Measurements from ENCODE around the gene CDH4. TPM values are rescaled to one million over a fixed set of nuclear protein-coding genes. Genes with fewer than 3 reads are reported as not detected.

Gene CDH4
- polyA plus RNA-seq, 1 donor: 1.2 TPM

GRCh38 chr20:61355585-61355984 lies 103.5 kb downstream of the CDH4 start:
- DNase-seq (ENCODE audit: low read depth): no peak

GRCh38 chr20:61356196-61356595 lies 104.1 kb downstream of the CDH4 start:
- no peak for DNase-seq (ENCODE audit: low read depth)

GRCh38 chr20:61357119-61357518 lies 105.1 kb downstream of the CDH4 start:
- no peak for DNase-seq (ENCODE audit: low read depth)

GRCh38 chr20:61359254-61359653 lies 107.2 kb downstream of the CDH4 start:
- no peak for DNase-seq (ENCODE audit: low read depth)

- no peak for DNase-seq (ENCODE audit: low read depth)
Observed at GRCh38 chr20:61360296-61360695, 108.2 kb downstream of the CDH4 start.

GRCh38 chr20:61360940-61361339 lies 108.9 kb downstream of the CDH4 start:
- DNase-seq (ENCODE audit: low read depth): no peak

GRCh38 chr20:61361501-61361900 lies 109.4 kb downstream of the CDH4 start:
- DNase-seq (ENCODE audit: low read depth): no peak

- no peak for DNase-seq (ENCODE audit: low read depth)
Observed at GRCh38 chr20:61364147-61364546, 112.1 kb downstream of the CDH4 start.

GRCh38 chr20:61366914-61367313 lies 114.9 kb downstream of the CDH4 start:
- DNase-seq (ENCODE audit: low read depth): no peak

- no peak for DNase-seq (ENCODE audit: low read depth)
Observed at GRCh38 chr20:61369731-61370520, 117.9 kb downstream of the CDH4 start.

GRCh38 chr20:61370841-61371303 lies 118.8 kb downstream of the CDH4 start:
- DNase-seq (ENCODE audit: low read depth): no peak

- no peak for DNase-seq (ENCODE audit: low read depth)
Observed at GRCh38 chr20:61371501-61372136, 119.6 kb downstream of the CDH4 start.

- DNase-seq (ENCODE audit: low read depth): no peak
Observed at GRCh38 chr20:61372137-61373054, 120.3 kb downstream of the CDH4 start.

- DNase-seq (ENCODE audit: low read depth): no peak
Observed at GRCh38 chr20:61373055-61373399, 121.0 kb downstream of the CDH4 start.

GRCh38 chr20:61373956-61374545 lies 122.0 kb downstream of the CDH4 start:
- no peak for DNase-seq (ENCODE audit: low read depth)

- no peak for DNase-seq (ENCODE audit: low read depth)
Observed at GRCh38 chr20:61376541-61377240, 124.6 kb downstream of the CDH4 start.

GRCh38 chr20:61378694-61379355 lies 126.8 kb downstream of the CDH4 start:
- no peak for DNase-seq (ENCODE audit: low read depth)

- no peak for DNase-seq (ENCODE audit: low read depth)
Observed at GRCh38 chr20:61379898-61380544, 128.0 kb downstream of the CDH4 start.

GRCh38 chr20:61380545-61380915 lies 128.5 kb downstream of the CDH4 start:
- DNase-seq (ENCODE audit: low read depth): no peak

- no peak for DNase-seq (ENCODE audit: low read depth)
Observed at GRCh38 chr20:61382194-61382593, 130.1 kb downstream of the CDH4 start.

Measured in forelimb muscle (tissue), 1 donor.